ENCODE measurements around the gene MTRR. TPM values are rescaled to one million over a fixed set of nuclear protein-coding genes. Genes with fewer than 3 reads are reported as not detected.

Gene MTRR
- total and polyA plus RNA-seq, 7 donors: 13.8 to 50.4 (median 44.4) TPM

DNA sequence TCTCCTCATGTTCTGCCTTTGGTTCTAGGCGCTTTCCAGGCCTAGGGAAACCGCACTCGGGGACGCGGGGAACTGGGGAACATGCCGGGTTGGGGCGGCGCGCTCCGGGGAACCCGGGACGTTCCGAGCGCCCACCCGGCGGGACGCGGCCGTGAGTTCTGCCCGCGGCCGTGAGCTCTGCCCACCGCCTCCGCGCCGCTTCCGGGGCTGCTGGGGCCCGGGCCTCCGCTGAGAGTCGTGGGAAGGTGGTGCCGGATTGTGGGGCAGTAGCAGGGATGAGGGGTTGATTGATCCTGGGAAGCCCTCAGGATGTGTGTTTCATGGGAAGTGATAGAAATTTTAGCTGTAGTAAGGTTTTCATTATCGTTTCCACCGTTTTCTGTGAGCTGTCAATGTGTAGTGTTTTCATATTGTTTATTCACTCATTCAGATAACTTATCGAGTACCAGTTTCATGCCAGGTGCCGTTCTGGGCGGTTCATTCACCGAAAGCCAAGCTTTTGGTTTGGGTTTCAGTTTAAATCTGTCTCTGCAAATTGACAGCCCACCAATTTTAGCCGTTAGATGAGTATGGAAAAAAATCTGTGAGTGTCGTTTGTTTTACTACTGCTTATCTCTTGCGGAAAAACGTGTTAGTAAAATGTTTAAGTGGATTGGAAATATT is 657 bp downstream of the MTRR start:
- Histone ChIP-seq H3K9me3 (no peaks in the 10 kb centered on the region), H3K4me3 (peak overlapping the region; percentile 89 to 99 (median 99)), H3K36me3 (peaks cover 0 to 9% (median 0%) of the 10 kb centered on the region in 4 donors), H3K27ac (peak overlapping the region; percentile 88 to 92 (median 90)), H3K4me1 (peaks cover 0 to 33% (median 26%) of the 10 kb centered on the region in 4 donors), H3K27me3 (no peaks in the 10 kb centered on the region)
- 1% methylated on average over 41 of the region's 41 CpGs for WGBS, 2 donors
- no peak for TF ChIP-seq POLR2AphosphoS5 (IDR thresholded peaks at IDR 0.05)
- TF ChIP-seq, protein P1, sequence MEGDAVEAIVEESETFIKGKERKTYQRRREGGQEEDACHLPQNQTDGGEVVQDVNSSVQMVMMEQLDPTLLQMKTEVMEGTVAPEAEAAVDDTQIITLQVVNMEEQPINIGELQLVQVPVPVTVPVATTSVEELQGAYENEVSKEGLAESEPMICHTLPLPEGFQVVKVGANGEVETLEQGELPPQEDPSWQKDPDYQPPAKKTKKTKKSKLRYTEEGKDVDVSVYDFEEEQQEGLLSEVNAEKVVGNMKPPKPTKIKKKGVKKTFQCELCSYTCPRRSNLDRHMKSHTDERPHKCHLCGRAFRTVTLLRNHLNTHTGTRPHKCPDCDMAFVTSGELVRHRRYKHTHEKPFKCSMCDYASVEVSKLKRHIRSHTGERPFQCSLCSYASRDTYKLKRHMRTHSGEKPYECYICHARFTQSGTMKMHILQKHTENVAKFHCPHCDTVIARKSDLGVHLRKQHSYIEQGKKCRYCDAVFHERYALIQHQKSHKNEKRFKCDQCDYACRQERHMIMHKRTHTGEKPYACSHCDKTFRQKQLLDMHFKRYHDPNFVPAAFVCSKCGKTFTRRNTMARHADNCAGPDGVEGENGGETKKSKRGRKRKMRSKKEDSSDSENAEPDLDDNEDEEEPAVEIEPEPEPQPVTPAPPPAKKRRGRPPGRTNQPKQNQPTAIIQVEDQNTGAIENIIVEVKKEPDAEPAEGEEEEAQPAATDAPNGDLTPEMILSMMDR (IDR thresholded peaks at IDR 0.05): no peak
- no peak for TF ChIP-seq POLR2A (IDR thresholded peaks at IDR 0.05)
- no peak for TF ChIP-seq EP300 (IDR thresholded peaks at IDR 0.05)
- intact Hi-C loops (cut with DNase I): loop anchor here (10.0 kb wide), 1 partner anchor 1675 kb away; the partner anchor contains the start of gene SEMA5A
- DNase-seq: no peak

DNA sequence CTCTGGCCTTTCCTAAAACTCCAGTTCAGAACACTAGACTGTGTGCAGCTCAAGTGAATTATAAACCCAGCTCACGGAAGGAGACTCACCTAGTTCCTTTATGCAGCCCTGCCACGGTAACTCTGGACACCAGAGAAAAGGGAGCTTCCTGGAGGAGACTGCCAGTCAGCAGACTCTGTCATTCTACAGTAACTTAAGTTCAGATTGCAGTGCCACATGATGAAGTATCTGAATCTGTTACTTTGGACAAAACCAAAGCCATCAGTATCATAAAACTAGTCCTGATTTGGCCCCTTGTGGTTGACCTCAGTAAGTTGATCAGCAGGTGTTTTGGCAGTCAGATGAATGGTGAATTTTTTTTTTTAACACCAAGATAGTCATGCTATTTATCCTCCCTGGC is 2.7 kb downstream of the MTRR start:
- no peak for TF ChIP-seq POLR2AphosphoS5 (IDR thresholded peaks at IDR 0.05)
- no peak for TF ChIP-seq EP300 (IDR thresholded peaks at IDR 0.05)
- TF ChIP-seq, protein P1 (IDR thresholded peaks at IDR 0.05): no peak
- no peak for TF ChIP-seq POLR2A (IDR thresholded peaks at IDR 0.05)
- peaks cover 0 to 33% (median 23%) of the 10 kb centered on the region in 4 donors for H3K4me1 ChIP-seq
- H3K4me3 ChIP-seq: no peak overlapping the region
- intact Hi-C loops (cut with DNase I): no loop called here
- H3K36me3 ChIP-seq: peaks cover 5 to 20% (median 6%) of the 10 kb centered on the region in 4 donors
- no peak overlapping the region for H3K27ac ChIP-seq
- 19 to 71% methylated on average over 2 of the region's 2 CpGs for WGBS, 2 donors
- no peak for DNase-seq
- H3K27me3 ChIP-seq: no peaks in the 10 kb centered on the region
- H3K9me3 ChIP-seq: no peaks in the 10 kb centered on the region

DNA sequence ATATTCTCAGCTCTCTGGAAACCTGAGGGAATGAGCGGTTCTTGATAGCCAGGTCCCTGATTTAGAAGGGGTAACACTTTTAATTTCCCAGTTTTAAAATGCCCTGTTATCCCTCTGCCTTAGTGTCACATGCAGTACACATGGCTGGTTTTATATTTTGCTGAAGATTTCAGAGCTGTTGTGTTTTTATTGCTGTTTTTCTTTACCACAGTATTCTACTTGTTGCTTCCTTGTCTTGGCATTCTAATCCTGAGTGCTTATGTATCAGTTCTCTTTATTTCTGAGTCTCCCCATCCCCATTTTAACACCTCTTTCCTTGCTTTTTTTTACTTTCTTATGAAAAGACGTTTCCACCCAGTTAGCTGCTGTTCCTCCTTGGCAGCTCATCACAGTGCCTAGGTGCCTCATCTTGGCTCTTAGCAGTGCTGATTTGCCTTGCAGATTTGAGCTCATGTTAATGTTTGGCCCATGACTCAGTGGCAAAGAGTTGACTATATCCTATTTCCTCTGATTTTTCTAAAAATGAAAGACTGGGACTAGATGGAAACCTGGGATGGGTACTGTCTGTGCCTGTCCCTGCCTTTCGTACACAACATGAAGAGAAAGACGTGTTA is 3.7 kb downstream of the MTRR start:
- Histone ChIP-seq H3K9me3 (no peaks in the 10 kb centered on the region), H3K27me3 (no peaks in the 10 kb centered on the region), H3K36me3 (peaks cover 6 to 30% (median 7%) of the 10 kb centered on the region in 4 donors), H3K27ac (no peak overlapping the region), H3K4me1 (peaks cover 0 to 27% (median 17%) of the 10 kb centered on the region in 4 donors), H3K4me3 (no peak overlapping the region)
- TF ChIP-seq POLR2AphosphoS5 (IDR thresholded peaks at IDR 0.05) (no peak), POLR2A (IDR thresholded peaks at IDR 0.05) (no peak), EP300 (IDR thresholded peaks at IDR 0.05) (no peak)
- TF ChIP-seq, protein P1 (IDR thresholded peaks at IDR 0.05): no peak
- intact Hi-C loops (cut with DNase I): no loop called here
- WGBS, 2 donors: 78 to 79% methylated on average over 4 of the region's 4 CpGs
- DNase-seq: no peak

DNA sequence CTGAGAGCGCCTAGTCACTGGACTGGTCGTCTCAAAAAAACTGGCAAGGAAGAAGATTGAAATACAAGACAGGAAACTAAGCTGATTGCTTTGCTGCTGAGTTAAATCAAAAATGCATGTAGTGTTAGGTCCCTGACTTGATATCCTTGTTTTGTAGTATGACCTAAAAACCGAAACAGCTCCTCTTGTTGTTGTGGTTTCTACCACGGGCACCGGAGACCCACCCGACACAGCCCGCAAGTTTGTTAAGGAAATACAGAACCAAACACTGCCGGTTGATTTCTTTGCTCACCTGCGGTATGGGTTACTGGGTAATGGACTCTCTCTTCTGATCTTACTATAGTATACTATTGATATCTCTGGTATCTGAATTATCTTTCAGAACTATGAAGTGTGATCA is 4.3 kb downstream of the MTRR start:
- no peak for DNase-seq
- intact Hi-C loops (cut with DNase I): no loop called here
- H3K4me1 ChIP-seq: peaks cover 0 to 21% (median 13%) of the 10 kb centered on the region in 4 donors
- no peaks in the 10 kb centered on the region for H3K9me3 ChIP-seq
- H3K36me3 ChIP-seq: peaks cover 7 to 36% (median 9%) of the 10 kb centered on the region in 4 donors
- no peaks in the 10 kb centered on the region for H3K27me3 ChIP-seq
- TF ChIP-seq, protein P1 (IDR thresholded peaks at IDR 0.05): no peak
- TF ChIP-seq POLR2A (IDR thresholded peaks at IDR 0.05): no peak
- TF ChIP-seq EP300 (IDR thresholded peaks at IDR 0.05): no peak
- no peak for TF ChIP-seq POLR2AphosphoS5 (IDR thresholded peaks at IDR 0.05)
- no peak overlapping the region for H3K27ac ChIP-seq
- no peak overlapping the region for H3K4me3 ChIP-seq
- 80 to 85% methylated on average over 9 of the region's 9 CpGs for WGBS, 2 donors

All from sigmoid colon (tissue), 7 donors.